ENCODE measurements around the gene TSHZ1.

- TF ChIP-seq CTCF (IDR thresholded peaks at IDR 0.05 in 8 of 11, conservative IDR thresholded peaks at IDR 0.05 in 3 of 11) (no peak), POLR2A (IDR thresholded peaks at IDR 0.05) (no peak), POLR2AphosphoS5 (IDR thresholded peaks at IDR 0.05) (no peak)
Measured at GRCh38 chr18:75227535-75228296, 17.1 kb downstream of the TSHZ1 start.

All from spleen (tissue), 7 donors.